ENCODE measurements around the gene RTN4RL1. TPM values are rescaled to one million over a fixed set of nuclear protein-coding genes. Genes with fewer than 3 reads are reported as not detected.

Gene RTN4RL1
- total RNA-seq, 2 experiments from 2014 or later, result 0.33 to 0.35 TPM

DNA sequence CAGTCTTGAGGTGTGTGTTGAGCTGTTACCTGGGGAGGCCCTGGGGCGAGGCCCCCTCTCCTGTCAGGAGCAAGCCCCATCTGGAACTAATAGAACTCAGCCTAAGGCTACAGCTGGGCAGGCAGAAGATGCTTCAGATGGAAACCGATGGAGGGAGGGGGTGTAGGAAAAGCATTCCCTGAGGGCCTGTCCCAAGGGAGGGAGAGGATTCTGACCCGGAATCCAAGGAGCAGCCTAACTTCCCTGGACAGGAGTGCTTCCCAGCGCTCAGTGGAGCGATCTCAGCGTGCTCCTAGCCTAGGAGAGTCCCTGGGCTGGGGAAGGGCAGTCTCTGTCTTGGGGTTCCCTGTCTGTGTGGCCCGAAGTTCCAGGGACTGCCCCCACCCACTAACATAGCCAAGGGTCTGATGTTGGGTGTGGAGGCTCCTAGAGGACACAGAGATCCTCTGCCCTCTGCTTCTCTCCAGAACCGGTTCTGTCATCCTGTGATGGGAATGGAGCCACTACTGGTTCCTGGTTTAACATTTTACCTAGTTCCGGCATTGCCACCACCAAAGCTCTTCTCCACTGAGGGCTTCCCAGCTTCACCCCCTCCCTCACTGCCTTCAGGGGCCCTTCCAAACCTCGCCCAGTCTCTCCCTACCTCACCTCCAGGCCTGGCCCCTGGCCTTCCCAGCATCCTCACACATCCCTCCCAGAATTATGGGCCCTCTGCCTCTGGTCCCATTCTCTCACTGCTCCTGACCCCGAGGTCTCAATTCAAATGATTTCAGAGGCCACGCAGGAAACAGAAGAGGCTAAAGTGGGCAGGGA lies 58.7 kb downstream of the RTN4RL1 start:
- Mint-ChIP-seq H3K4me3 (no peak overlapping the region), H3K36me3 (ENCODE audit: low read depth) (no peaks in the 10 kb centered on the region), H3K27ac (no peak overlapping the region), H3K9me3 (peaks cover 6% of the 10 kb centered on the region), H3K27me3 (peaks cover 11% of the 10 kb centered on the region), H3K4me1 (peaks cover 3% of the 10 kb centered on the region)
- no peak for DNase-seq
- ChIA-PET CTCF (no interaction called here), POLR2A (no interaction called here)

DNA sequence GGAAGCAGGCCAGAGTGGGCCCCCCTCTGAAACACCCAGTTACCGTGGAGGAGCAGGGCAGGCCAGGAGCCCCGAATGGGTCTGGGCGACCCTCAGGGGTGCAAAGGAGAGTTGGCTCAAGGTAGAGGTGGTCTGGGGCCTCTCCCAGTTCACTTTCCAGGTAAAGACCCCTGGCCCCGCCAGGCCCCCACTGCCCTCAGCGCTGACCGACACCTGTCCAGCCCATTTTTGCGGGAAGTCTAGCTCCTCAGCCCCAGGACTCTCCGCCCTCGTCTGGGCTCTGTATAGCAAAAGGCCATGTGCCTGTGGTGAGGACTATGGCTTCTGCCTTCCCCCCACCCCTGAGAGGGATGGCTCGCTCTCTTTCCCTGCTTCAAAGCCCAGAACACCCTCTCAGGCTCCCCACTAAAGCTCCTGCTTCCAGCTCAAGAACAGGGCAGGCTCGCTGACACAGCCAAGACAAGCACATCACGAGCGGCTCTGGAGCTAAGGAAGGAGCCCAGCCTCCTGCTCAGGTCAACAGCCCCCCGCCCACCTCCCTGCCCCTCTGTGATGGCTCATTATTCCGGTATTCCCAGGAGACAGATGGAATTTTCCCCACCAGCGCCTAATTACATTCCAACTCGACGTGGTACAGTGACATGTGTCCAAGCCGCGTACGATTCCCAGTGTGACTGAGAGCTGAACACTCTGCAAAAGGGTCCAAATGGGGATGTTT lies 59.4 kb downstream of the RTN4RL1 start:
- no peak for DNase-seq
- H3K4me1 Mint-ChIP-seq, result peaks cover 3% of the 10 kb centered on the region
- peaks cover 5% of the 10 kb centered on the region for H3K27me3 Mint-ChIP-seq
- no peaks in the 10 kb centered on the region for H3K36me3 Mint-ChIP-seq (ENCODE audit: low read depth)
- peaks cover 1% of the 10 kb centered on the region for H3K9me3 Mint-ChIP-seq
- H3K27ac Mint-ChIP-seq, result no peak overlapping the region
- POLR2A ChIA-PET, result no interaction called here
- H3K4me3 Mint-ChIP-seq, result no peak overlapping the region
- CTCF ChIA-PET, result no interaction called here

DNA sequence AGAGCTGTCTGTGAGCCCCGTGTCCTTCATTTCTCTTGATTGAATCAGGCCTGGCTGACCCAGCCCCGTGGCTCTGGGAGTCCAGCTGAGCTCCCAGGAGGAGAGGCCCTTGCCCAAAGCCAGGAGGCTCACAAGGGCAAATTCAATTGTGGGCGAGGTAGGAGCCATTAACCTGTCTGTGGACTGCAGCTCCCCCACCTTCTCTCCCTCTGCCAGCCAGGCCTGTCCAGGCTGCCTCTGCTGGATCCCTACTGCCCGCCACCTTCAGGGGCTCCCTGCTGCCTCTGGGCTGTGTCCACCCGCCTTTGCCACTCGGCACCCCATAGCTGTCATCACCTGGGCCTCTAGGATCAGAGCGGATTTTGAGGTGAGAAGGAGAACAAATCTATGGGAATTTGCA lies 61.9 kb downstream of the RTN4RL1 start:
- H3K4me3 Mint-ChIP-seq, result no peak overlapping the region
- no peaks in the 10 kb centered on the region for H3K9me3 Mint-ChIP-seq
- no peak overlapping the region for H3K27ac Mint-ChIP-seq
- H3K27me3 Mint-ChIP-seq, result peaks cover 2% of the 10 kb centered on the region
- DNase-seq, result no peak
- POLR2A ChIA-PET, result interaction anchor here (1.2 kb wide), 1 partner anchor 10 kb away, joined by 4 read pairs; no protein-coding TSS in a partner anchor
- H3K4me1 Mint-ChIP-seq, result peaks cover 3% of the 10 kb centered on the region
- H3K36me3 Mint-ChIP-seq (ENCODE audit: low read depth), result no peaks in the 10 kb centered on the region
- CTCF ChIA-PET, result no interaction called here

DNA sequence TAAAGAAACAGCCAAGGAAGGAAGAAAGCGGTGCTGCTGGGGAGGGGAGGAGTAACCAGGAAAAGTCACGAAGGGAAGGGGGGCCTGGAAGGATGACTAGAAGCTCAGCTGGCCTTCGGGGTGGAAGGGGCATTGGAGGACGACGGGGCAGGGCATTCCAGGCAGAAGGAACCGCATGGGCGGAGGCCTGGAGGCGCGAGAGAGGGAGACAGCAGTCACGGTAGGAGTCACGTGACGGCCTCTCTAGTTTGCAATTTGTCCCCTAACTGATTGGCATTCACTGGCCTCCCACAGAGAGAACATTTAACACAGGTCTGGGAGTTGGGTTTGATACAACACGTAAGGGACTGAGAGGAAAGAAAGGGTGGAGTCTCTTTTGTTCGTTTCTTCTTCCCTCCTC lies 63.9 kb downstream of the RTN4RL1 start:
- ChIA-PET CTCF (no interaction called here), POLR2A (no interaction called here)
- DNase-seq, result no peak
- Mint-ChIP-seq H3K27ac (no peak overlapping the region), H3K4me1 (no peaks in the 10 kb centered on the region), H3K27me3 (no peaks in the 10 kb centered on the region), H3K4me3 (no peak overlapping the region), H3K9me3 (no peaks in the 10 kb centered on the region), H3K36me3 (ENCODE audit: low read depth) (no peaks in the 10 kb centered on the region)

DNA sequence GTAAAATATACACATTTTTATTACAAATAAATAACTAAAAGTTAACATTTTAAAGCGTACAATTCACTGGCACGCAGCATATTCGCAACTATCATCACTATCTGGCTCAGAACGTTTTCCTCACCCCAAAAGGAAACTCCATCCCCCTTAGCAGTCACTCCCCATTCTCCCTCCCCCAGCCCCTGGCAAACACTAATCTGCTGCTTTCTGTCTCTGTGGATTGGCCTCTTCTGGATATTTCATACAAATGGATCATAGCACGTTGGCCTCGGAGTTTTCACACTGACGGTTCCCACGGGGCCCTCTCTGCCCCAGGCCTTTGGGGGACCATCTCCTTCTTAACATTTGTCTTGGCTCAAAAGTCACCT lies 64.6 kb downstream of the RTN4RL1 start:
- DNase-seq, result no peak
- H3K4me3 Mint-ChIP-seq, result no peak overlapping the region
- no peaks in the 10 kb centered on the region for H3K4me1 Mint-ChIP-seq
- no peaks in the 10 kb centered on the region for H3K36me3 Mint-ChIP-seq (ENCODE audit: low read depth)
- ChIA-PET CTCF (no interaction called here), POLR2A (no interaction called here)
- no peak overlapping the region for H3K27ac Mint-ChIP-seq
- H3K9me3 Mint-ChIP-seq, result no peaks in the 10 kb centered on the region
- H3K27me3 Mint-ChIP-seq, result no peaks in the 10 kb centered on the region

DNA sequence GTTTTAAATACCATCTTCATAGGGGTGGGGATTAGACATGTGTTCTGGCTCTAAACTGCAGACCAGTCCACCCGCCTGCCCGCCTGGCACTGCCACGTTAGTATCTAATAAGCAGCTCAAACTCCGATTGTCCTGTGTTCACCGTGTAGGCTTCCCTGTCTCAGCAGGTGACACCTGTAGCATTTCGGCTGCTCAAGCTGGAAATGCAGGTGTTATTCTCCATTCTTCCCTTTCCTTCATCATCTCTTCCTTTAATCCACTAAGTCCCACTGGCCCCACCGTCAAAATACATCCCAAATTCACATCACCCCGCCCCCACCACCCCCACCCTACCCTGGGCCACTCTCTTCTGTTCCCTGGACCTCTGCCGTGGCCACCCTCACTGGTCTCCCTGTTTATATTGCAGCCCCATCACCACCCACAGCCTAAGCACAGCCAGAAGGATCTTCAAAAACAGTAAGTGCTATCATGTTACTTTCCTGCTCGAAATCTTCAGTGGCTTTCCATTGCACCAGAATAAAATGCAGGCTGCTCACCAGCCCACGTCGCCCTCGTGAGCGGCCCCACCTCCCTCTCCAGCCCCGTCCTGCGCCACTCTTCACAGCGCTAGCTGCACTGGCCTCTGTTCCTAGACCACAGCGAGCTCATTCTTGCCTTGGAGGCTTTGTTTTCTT lies 65.1 kb downstream of the RTN4RL1 start:
- no peak overlapping the region for H3K27ac Mint-ChIP-seq
- H3K27me3 Mint-ChIP-seq, result no peaks in the 10 kb centered on the region
- DNase-seq, result no peak
- ChIA-PET POLR2A (interaction anchor here (0.6 kb wide), 1 partner anchor 674 kb away, joined by 4 read pairs; no protein-coding TSS in a partner anchor), CTCF (no interaction called here)
- no peak overlapping the region for H3K4me3 Mint-ChIP-seq
- no peaks in the 10 kb centered on the region for H3K4me1 Mint-ChIP-seq
- no peaks in the 10 kb centered on the region for H3K9me3 Mint-ChIP-seq
- no peaks in the 10 kb centered on the region for H3K36me3 Mint-ChIP-seq (ENCODE audit: low read depth)

DNA sequence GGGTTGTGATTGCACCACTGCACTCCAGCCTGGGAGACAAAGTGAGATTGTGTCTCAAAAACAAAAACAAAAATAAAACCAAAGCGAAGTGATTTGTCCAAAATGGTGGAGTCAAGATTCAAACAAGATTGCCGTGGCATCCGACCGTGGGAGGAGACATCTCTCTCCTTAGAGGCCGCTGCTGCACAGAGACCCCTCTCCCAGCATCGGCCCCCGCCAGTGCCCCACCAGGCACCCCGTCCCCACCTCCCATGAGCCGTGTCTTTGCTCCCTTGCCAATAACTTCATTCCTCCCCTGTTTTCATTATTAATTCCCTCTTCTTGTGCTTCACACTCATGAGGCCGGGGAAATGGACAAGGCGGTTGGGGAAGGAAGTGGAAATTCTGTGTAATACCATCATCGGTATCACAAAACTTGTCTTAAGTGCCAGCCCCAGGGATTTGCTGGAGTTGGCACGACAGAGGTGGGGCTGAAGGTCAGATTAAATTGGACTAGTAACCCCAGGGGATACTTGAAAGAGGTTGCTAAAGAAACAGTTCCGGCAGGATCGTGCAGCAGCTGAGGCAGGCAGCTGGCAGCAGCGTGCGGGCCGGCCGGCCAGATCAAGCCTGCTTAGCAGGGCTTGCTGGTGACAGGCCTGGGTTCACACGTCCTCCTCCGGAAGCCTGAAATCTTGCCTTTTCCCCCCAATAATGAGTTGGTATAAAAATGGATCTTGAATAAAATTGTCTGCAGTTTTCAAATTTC lies 66.8 kb downstream of the RTN4RL1 start:
- no peaks in the 10 kb centered on the region for H3K27me3 Mint-ChIP-seq
- ChIA-PET POLR2A (no interaction called here), CTCF (no interaction called here)
- H3K9me3 Mint-ChIP-seq, result no peaks in the 10 kb centered on the region
- no peak overlapping the region for H3K27ac Mint-ChIP-seq
- no peak overlapping the region for H3K4me3 Mint-ChIP-seq
- no peaks in the 10 kb centered on the region for H3K36me3 Mint-ChIP-seq (ENCODE audit: low read depth)
- no peaks in the 10 kb centered on the region for H3K4me1 Mint-ChIP-seq
- DNase-seq, result no peak

DNA sequence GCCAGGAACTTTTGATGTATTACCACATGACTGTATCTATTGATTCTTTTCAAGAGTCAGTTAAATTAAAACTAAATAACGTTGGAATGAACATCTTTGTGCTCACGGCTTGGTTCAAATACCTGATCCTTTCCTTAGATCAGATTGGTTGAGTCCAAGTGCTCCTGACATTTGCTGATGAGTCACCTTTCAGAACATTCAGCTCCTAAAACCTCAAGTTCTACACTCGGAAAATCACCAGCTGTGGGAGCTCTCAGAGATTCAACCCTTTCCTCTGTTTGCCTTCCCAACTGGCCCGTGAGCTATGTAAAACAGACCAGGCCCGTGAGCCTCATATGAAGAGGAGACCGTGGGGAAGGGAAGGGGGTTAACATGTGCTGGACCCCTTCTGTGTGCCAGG lies 68.1 kb downstream of the RTN4RL1 start:
- Mint-ChIP-seq H3K27me3 (no peaks in the 10 kb centered on the region), H3K4me3 (no peak overlapping the region), H3K4me1 (no peaks in the 10 kb centered on the region), H3K36me3 (ENCODE audit: low read depth) (no peaks in the 10 kb centered on the region), H3K27ac (no peak overlapping the region), H3K9me3 (no peaks in the 10 kb centered on the region)
- POLR2A ChIA-PET, result no interaction called here
- CTCF ChIA-PET, result no interaction called here
- no peak for DNase-seq

DNA sequence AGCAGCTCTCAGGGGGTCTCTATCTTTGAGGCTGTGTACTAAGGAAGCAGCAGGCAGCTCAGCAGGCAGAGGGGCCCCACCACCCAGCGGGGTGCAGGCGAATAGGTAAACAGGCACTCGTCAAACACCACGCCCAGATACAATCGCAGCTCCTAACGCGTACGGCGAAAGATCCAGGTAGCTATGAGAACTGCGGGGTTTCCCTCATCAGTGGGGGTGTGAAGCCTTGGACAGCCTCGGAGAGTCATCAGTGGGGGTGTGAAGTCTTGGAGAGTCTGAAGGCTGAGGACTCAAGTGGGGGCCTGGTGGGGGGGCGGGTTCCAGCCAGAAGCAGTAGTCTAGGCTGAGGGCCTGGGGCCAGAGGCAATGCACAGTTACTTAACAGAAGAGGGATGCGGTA lies 69.0 kb downstream of the RTN4RL1 start:
- no peak for DNase-seq
- no peak overlapping the region for H3K27ac Mint-ChIP-seq
- H3K4me1 Mint-ChIP-seq, result no peaks in the 10 kb centered on the region
- H3K4me3 Mint-ChIP-seq, result no peak overlapping the region
- no peaks in the 10 kb centered on the region for H3K27me3 Mint-ChIP-seq
- POLR2A ChIA-PET, result no interaction called here
- no peaks in the 10 kb centered on the region for H3K9me3 Mint-ChIP-seq
- no peaks in the 10 kb centered on the region for H3K36me3 Mint-ChIP-seq (ENCODE audit: low read depth)
- CTCF ChIA-PET, result no interaction called here

DNA sequence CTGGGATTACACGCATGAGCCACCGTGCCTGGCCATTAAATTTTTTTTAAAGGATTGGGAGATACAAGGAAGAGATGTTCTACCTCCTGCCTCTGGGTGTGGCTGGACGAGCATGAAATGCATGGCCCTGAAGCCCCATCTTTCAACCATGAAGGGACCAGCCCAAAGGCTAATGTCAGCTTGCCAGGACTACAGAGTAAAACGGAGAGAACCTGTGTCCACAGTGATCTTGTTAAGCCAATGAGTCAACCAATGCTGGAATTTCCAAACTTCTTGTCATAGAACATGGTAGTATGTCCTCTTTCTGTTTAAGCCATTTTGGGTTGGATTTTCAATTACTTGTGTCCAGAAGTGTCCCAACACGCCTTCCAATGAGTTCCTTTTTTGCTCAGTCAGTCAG lies 71.3 kb downstream of the RTN4RL1 start:
- H3K4me1 Mint-ChIP-seq, result no peaks in the 10 kb centered on the region
- ChIA-PET CTCF (no interaction called here), POLR2A (no interaction called here)
- no peak overlapping the region for H3K4me3 Mint-ChIP-seq
- no peaks in the 10 kb centered on the region for H3K27me3 Mint-ChIP-seq
- no peaks in the 10 kb centered on the region for H3K36me3 Mint-ChIP-seq (ENCODE audit: low read depth)
- no peak overlapping the region for H3K27ac Mint-ChIP-seq
- H3K9me3 Mint-ChIP-seq, result no peaks in the 10 kb centered on the region
- DNase-seq, result no peak

DNA sequence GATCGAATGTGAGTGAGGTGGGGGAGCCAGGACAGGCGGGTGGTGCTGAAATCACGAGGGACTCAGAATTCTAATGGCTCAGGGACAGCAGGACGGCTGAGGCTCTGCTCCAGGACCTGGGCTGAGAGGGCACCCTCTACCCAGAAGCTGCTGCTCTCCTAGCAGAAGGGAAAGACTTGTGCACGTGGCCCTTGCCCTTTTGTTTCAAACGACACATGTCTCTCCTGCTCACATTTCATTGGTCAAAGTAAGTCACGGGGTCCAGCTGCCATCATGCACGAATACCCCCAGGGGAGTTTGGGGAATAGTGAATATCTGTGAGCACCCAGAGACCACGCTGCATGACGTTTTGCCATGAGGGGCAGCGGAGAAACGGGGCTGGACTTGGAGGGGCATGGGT lies 73.2 kb downstream of the RTN4RL1 start:
- ChIA-PET CTCF (no interaction called here), POLR2A (no interaction called here)
- no peak overlapping the region for H3K27ac Mint-ChIP-seq
- DNase-seq, result no peak
- H3K4me1 Mint-ChIP-seq, result no peaks in the 10 kb centered on the region
- no peaks in the 10 kb centered on the region for H3K27me3 Mint-ChIP-seq
- no peaks in the 10 kb centered on the region for H3K9me3 Mint-ChIP-seq
- H3K4me3 Mint-ChIP-seq, result no peak overlapping the region
- H3K36me3 Mint-ChIP-seq (ENCODE audit: low read depth), result no peaks in the 10 kb centered on the region

DNA sequence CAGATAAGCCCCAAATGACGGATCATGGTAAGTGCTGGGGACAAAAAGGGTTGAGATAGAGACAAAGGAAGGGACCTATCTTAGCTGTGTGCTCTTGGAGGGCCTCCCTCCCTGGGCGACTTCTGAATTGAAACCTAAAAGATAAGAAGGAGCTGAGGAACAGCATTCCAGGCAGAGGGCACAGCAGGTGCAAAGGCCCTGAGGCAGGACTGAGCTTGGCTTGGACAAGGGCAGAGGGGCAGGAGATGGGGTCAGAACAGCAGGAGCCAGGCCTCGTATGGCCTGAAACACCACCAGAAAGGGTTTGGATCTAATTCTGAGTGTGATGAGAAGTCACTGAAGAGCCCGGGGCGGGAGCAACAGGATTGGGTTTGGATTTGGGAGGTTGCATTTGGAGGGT lies 75.4 kb downstream of the RTN4RL1 start:
- no peak for DNase-seq
- Mint-ChIP-seq H3K9me3 (no peaks in the 10 kb centered on the region), H3K27ac (no peak overlapping the region)

DNA sequence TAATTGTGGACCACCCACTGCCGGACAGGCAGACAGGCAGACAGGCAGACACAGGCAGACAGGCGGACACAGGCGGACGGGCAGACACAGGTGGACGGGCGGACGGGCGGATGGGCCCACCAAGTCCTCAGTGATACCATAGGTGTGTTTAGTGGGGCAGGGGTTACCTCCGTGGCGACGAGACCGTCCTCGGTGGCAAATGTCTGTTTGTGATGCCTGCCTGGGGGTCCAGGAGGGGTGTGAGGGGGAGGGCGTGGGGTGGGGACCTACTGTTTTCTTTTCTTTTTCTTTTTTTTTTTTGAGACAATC lies 76.7 kb downstream of the RTN4RL1 start:
- H3K4me3 Mint-ChIP-seq, result no peak overlapping the region
- no peaks in the 10 kb centered on the region for H3K4me1 Mint-ChIP-seq
- DNase-seq, result no peak
- POLR2A ChIA-PET, result no interaction called here
- no peak overlapping the region for H3K27ac Mint-ChIP-seq
- CTCF ChIA-PET, result no interaction called here
- no peaks in the 10 kb centered on the region for H3K36me3 Mint-ChIP-seq (ENCODE audit: low read depth)
- no peaks in the 10 kb centered on the region for H3K27me3 Mint-ChIP-seq
- no peaks in the 10 kb centered on the region for H3K9me3 Mint-ChIP-seq

More for the DNA sequence above, 75.4 kb downstream of the RTN4RL1 start:
- no peaks in the 10 kb centered on the region for H3K27me3 Mint-ChIP-seq
- H3K4me1 Mint-ChIP-seq, result no peaks in the 10 kb centered on the region
- ChIA-PET CTCF (no interaction called here), POLR2A (no interaction called here)
- no peaks in the 10 kb centered on the region for H3K36me3 Mint-ChIP-seq (ENCODE audit: low read depth)
- no peak overlapping the region for H3K4me3 Mint-ChIP-seq
